K562 (cell line): ENCODE results near the gene TGFBR3L. TPM values are rescaled to one million over a fixed set of nuclear protein-coding genes. Genes with fewer than 3 reads are reported as not detected.

Source experiments
- CBX3 ChIP-seq, 2 experiments: IDR thresholded peaks; 1 replicate in 1 of 2; 2 replicates in 1 of 2; pipeline ENCODE4 v1.6.1; 2012; ENCODE audit warnings: inconsistent platforms in 2 of 2, low read length in 2 of 2, borderline replicate concordance in 1 of 2, control low read depth in 1 of 2
- GABPB2 ChIP-seq: fragments of 250-450 bp; sonication (Bioruptor Pico); conservative IDR thresholded peaks from 2 replicates; pipeline ENCODE4 v1.5.1; 2021; ENCODE audit warnings: mild to moderate bottlenecking
- NFIC ChIP-seq: fragments of 450-650 bp; IDR thresholded peaks from 2 replicates; pipeline ENCODE4 v1.6.1; 2017; ENCODE audit warnings: mild to moderate bottlenecking, inconsistent platforms
- NFXL1 ChIP-seq: fragments of 450-650 bp; formaldehyde crosslinking; IDR thresholded peaks from 2 replicates; pipeline ENCODE4 v1.4.0; 2021; ENCODE audit warnings: mild to moderate bottlenecking
- ZNF23 ChIP-seq: fragments of 250-450 bp; sonication (Bioruptor Pico); IDR thresholded peaks from 2 replicates; pipeline ENCODE4 v1.4.0; 2020; ENCODE audit warnings: mild to moderate bottlenecking
- polyA plus RNA-seq, 8 experiments: library from polyadenylated mRNA; depleted of rRNA in 4 of 8; stranded (reverse) in 5 of 8; unstranded in 3 of 8; fragments of >200 nt; fragmentation: Nextera tagmentation in 2 of 8; fragmentation: Illumina TruSeq in 1 of 8; extraction: Ambion mirVana in 2 of 8; extraction: Trizol in 1 of 8; gene quantifications; 2 replicates each; pipeline versions ENCODE4 v1.2.1 to v1.2.3, GENCODE V29; 2011 to 2014; ENCODE audit warnings: inconsistent platforms in 1 of 8, missing spikeins in 1 of 8
- total RNA-seq, 7 experiments: library from RNA; depleted of rRNA in 6 of 7; stranded (reverse); fragments of >200 nt in 6 of 7; fragmentation: Illumina TruSeq in 2 of 7; extraction: Trizol in 2 of 7; gene quantifications; 2 replicates each; pipeline versions ENCODE4 v1.2.1 to v1.2.3, GENCODE V29; 2011 to 2021; ENCODE audit warnings: low replicate concordance in 1 of 7
- TF ChIP-seq, protein P1 (sequence below), 2 experiments: fragments of 450-650 bp in 1 of 2; sonication (generic) in 1 of 2; formaldehyde crosslinking in 1 of 2; IDR thresholded peaks in 1 of 2; conservative IDR thresholded peaks in 1 of 2; 2 replicates each; pipeline versions ENCODE4 v1.6.1 to v1.8.1; 2016 to 2023; ENCODE audit warnings: mild to moderate bottlenecking in 2 of 2, moderate library complexity in 2 of 2, inconsistent platforms in 1 of 2, missing genetic modification reagents in 1 of 2
- TF ChIP-seq, protein P2 (sequence below): fragments of 250-450 bp; sonication (Bioruptor Pico); IDR thresholded peaks from 2 replicates; pipeline ENCODE4 v1.5.0; 2020; ENCODE audit warnings: mild to moderate bottlenecking, borderline replicate concordance

Gene TGFBR3L
- total and polyA plus RNA-seq, 9 of the 15 experiments (the other 6 are each of a cell fraction or from before 2014, with no cell fraction given) = not detected

DNA sequence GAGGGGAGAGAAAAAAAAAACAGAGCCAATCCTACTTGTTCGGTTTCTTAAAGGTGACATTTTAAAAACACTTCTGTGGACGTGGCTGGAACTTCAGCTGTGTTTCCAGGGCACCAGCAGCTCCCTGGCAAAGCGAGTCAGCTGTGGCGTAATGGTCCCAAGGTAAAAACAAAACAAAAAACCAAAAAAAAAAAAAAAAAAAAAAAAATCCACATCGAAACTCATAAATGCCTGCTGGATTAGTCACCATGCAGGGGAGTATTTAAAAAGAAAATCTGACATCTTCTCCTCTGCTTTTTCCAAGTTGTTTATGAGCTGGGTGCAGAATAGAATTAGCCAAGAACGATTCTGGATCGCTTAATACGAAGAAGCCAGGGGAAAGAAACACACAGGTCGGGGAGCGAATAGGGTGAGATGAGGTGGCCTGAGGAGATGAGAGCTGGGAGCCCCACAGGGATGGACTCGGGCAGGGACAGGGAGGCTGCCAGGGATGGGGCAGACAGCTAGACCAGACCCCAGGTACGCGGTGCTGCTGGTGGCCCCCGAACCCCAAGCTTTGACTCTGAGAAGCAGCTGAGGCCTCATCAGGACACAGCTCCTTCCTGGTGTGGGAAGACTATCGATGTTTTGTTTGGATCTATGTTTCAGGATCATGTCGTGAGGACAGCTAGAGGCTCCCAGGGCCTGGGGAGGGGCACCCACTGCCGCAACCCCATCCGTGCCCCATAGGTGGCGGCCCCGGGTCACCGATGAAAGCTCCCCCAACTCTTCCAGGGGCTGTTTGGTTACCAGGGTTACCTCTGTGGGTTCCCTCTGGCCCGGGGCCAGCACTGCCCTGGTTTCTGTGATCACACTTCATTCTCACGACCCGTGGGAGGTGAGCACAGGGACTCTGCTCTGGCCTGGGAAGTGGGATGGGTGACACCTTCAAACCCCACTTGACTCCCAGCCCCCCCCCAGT is 14.4 kb downstream of the TGFBR3L start (continued):
- TF ChIP-seq, protein P1, sequence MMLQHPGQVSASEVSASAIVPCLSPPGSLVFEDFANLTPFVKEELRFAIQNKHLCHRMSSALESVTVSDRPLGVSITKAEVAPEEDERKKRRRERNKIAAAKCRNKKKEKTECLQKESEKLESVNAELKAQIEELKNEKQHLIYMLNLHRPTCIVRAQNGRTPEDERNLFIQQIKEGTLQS (IDR thresholded peaks at IDR 0.05) = 0 out of 2 replicates have a peak, but pooled peaks have one; percentile 39
- TF ChIP-seq, protein P1 (CRISPR knock-in tag; conservative IDR thresholded peaks at IDR 0.05) = no peak
- TF ChIP-seq CBX3 (IDR thresholded peaks at IDR 0.05; ENCODE audit: borderline replicate concordance in 1 of 2, low read length in 2 of 2) (no peak), NFIC (peak; percentile 91), ZNF23 (no peak), NFXL1 (CRISPR knock-in tag) (no peak), GABPB2 (CRISPR knock-in tag) (no peak)
- TF ChIP-seq, protein P2, sequence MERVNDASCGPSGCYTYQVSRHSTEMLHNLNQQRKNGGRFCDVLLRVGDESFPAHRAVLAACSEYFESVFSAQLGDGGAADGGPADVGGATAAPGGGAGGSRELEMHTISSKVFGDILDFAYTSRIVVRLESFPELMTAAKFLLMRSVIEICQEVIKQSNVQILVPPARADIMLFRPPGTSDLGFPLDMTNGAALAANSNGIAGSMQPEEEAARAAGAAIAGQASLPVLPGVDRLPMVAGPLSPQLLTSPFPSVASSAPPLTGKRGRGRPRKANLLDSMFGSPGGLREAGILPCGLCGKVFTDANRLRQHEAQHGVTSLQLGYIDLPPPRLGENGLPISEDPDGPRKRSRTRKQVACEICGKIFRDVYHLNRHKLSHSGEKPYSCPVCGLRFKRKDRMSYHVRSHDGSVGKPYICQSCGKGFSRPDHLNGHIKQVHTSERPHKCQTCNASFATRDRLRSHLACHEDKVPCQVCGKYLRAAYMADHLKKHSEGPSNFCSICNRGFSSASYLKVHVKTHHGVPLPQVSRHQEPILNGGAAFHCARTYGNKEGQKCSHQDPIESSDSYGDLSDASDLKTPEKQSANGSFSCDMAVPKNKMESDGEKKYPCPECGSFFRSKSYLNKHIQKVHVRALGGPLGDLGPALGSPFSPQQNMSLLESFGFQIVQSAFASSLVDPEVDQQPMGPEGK (CRISPR knock-in tag) = no peak
